OCI-LY3 (cell line): ENCODE measurements around the gene ARMC9.

Source experiments
- CTCF ChIP-seq: fragments of 200-600, 300-600 bp; sonication (generic); IDR thresholded peaks from 2 replicates; pipeline ENCODE4 v1.5.1; 2014; ENCODE audit warnings: antibody characterized with exemption, low read length, low read depth
- EZH2phosphoT487 ChIP-seq: fragments of 200-600 bp; shearing (Covaris generic); IDR thresholded peaks from 2 replicates; pipeline ENCODE4 v1.6.1; 2018; ENCODE audit warnings: antibody characterized with exemption, mixed run types, low read depth

GRCh38 chr2:231294571-231295362, 96.3 kb downstream of the ARMC9 start:
- TF ChIP-seq EZH2phosphoT487 (no peak), CTCF (no peak)
